Measurements from ENCODE around the gene RASSF1. TPM values are rescaled to one million over a fixed set of nuclear protein-coding genes. Genes with fewer than 3 reads are reported as not detected.

Gene RASSF1
- total RNA-seq, 2 experiments from 2014 or later = 51.7 to 53.7 TPM

- DNase-seq = no peak
- H3K27ac Mint-ChIP-seq = peak overlapping the region; percentile 90
- H3K27me3 Mint-ChIP-seq = no peaks in the 10 kb centered on the region
- no peaks in the 10 kb centered on the region for H3K9me3 Mint-ChIP-seq
- H3K4me1 Mint-ChIP-seq = peaks cover 26% of the 10 kb centered on the region
- H3K4me3 Mint-ChIP-seq = peak overlapping the region; percentile 97
- peaks cover 32% of the 10 kb centered on the region for H3K36me3 Mint-ChIP-seq
Observed at GRCh38 chr3:50341537-50341936, 901 bp upstream of the RASSF1 start.

GRCh38 chr3:50340147-50340447 lies 539 bp downstream of the RASSF1 start:
- H3K9me3 Mint-ChIP-seq = no peaks in the 10 kb centered on the region
- H3K4me3 Mint-ChIP-seq = peak overlapping the region; percentile 97
- no peaks in the 10 kb centered on the region for H3K27me3 Mint-ChIP-seq
- H3K36me3 Mint-ChIP-seq = peaks cover 46% of the 10 kb centered on the region
- no peak for DNase-seq
- peak overlapping the region; percentile 98 for H3K27ac Mint-ChIP-seq
- H3K4me1 Mint-ChIP-seq = peaks cover 32% of the 10 kb centered on the region

DNA sequence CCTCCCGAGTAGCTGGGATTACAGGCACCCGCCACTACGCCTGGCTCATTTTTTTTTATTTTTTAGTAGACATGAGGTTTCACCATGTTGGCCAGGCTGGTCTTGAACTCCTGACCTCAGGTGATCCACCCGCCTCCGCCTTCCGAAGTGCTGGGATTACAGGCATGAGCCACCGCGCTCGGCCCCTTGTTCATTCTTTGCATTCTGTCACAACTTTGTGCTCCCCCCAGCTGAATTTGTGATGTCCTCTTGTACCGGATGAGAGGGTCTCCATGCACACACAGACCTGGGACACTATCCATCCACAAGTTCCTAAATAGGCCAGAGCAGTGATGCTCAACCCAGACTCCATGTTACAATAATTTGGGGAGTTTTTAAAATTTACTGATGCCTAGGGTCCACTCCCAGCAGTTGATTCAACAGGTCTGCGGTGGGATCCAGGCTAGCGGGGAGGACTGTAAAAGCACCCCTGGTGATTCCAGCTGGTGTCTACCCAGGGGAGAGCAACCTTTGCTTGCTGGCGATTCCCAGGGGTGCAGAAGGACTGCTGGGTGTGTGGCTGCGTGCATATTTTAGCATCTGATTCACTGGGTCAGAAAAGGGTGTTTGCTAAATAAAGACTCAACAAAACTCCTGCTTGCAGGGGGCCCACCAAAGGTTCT lies 1.0 kb downstream of the RASSF1 start:
- Mint-ChIP-seq H3K9me3 (no peaks in the 10 kb centered on the region), H3K27ac (peak overlapping the region; percentile 98), H3K27me3 (no peaks in the 10 kb centered on the region), H3K4me1 (peaks cover 32% of the 10 kb centered on the region), H3K4me3 (peak overlapping the region; percentile 97), H3K36me3 (peaks cover 47% of the 10 kb centered on the region)
- DNase-seq = no peak

- Mint-ChIP-seq H3K4me3 (peak overlapping the region; percentile 97), H3K27me3 (no peaks in the 10 kb centered on the region), H3K9me3 (no peaks in the 10 kb centered on the region), H3K36me3 (peaks cover 53% of the 10 kb centered on the region), H3K4me1 (peaks cover 37% of the 10 kb centered on the region), H3K27ac (peak overlapping the region; percentile 98)
- DNase-seq = no peak
Observed at GRCh38 chr3:50338965-50339364, 1.7 kb downstream of the RASSF1 start.

DNA sequence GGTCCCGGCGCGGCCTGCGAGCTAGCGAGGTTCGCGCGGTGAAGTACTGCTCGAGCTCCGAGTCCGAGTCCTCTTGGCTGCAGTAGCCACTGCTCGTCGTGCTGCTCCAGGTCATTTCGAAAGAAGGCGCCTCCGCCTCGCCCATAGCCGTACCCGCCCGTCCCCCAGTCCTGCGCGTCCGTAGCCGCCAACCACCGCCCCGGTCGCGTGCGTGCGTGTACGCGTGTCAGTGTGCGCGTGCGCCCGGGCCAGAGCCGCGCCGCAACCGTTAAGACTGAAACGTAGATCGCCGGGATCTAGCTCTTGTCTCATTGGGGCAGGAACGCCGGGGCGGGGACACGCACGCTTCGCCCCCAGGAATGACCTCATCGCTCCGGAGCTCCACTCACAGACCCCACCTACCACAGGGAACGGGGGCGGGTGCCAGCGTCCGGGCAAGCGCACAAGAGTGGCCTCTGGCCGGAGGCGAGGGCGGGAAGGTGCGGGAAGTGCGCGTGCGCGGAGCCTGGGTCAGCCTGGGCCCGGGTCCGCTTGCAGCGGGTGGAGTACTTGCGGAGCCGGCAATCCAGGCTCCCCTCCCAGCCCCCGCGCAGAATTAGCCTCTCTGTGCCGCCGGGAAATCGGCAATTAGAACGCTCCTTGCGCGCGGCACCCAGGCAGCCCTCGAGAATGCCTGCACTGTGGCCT lies 3.3 kb downstream of the RASSF1 start:
- H3K4me1 Mint-ChIP-seq = peaks cover 47% of the 10 kb centered on the region
- peaks cover 62% of the 10 kb centered on the region for H3K36me3 Mint-ChIP-seq
- peak overlapping the region; percentile 97 for H3K4me3 Mint-ChIP-seq

GRCh38 chr3:50336452-50337174 lies 4.0 kb downstream of the RASSF1 start:
- H3K4me3 Mint-ChIP-seq = peak overlapping the region; percentile 97
- H3K27ac Mint-ChIP-seq = peak overlapping the region; percentile 98
- H3K27me3 Mint-ChIP-seq = no peaks in the 10 kb centered on the region
- no peak for DNase-seq
- H3K36me3 Mint-ChIP-seq = peaks cover 66% of the 10 kb centered on the region
- H3K4me1 Mint-ChIP-seq = peaks cover 49% of the 10 kb centered on the region
- H3K9me3 Mint-ChIP-seq = no peaks in the 10 kb centered on the region

More for the DNA sequence above, 3.3 kb downstream of the RASSF1 start:
- Mint-ChIP-seq H3K27me3 (no peaks in the 10 kb centered on the region), H3K9me3 (no peaks in the 10 kb centered on the region), H3K27ac (peak overlapping the region; percentile 98)
- DNase-seq = peak; percentile 98

- no peak for DNase-seq
- Mint-ChIP-seq H3K27me3 (no peaks in the 10 kb centered on the region), H3K9me3 (no peaks in the 10 kb centered on the region), H3K36me3 (peaks cover 59% of the 10 kb centered on the region), H3K27ac (peak overlapping the region; percentile 88), H3K4me3 (peak overlapping the region; percentile 97), H3K4me1 (peaks cover 41% of the 10 kb centered on the region)
Observed at GRCh38 chr3:50334339-50335075, 6.1 kb downstream of the RASSF1 start.

DNA sequence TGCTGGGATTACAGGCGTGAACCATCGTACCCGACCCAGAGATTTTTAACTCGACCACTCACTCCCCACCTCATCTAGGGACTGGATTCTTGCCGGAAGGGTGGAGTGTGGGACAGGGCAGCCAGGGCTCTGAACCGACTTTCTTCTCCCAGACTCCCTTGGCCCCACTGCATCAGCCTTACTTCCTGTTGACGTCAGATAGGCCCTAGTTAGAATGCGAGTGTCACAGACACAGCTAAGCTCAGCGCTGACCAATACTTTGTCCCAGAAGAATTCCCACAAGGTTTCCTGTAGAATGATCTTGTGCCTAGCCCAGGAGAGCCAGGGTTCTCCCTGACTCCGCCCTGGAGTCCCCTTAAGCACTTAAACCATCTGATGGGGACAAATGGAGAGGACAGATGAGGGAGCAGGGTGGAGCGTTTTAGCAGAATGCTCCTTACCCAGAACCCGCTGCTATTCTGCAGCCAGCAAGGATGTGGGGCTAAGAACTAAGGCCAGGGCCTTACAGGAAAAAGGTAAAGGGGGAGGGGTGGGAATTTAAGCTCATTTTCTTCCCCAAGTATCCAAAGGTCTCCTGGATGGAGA lies 6.8 kb downstream of the RASSF1 start:
- DNase-seq = no peak
- no peaks in the 10 kb centered on the region for H3K9me3 Mint-ChIP-seq
- peak overlapping the region; percentile 97 for H3K4me3 Mint-ChIP-seq
- H3K27me3 Mint-ChIP-seq = no peaks in the 10 kb centered on the region
- H3K4me1 Mint-ChIP-seq = peaks cover 42% of the 10 kb centered on the region
- H3K36me3 Mint-ChIP-seq = peaks cover 52% of the 10 kb centered on the region
- H3K27ac Mint-ChIP-seq = peak overlapping the region; percentile 88

DNA sequence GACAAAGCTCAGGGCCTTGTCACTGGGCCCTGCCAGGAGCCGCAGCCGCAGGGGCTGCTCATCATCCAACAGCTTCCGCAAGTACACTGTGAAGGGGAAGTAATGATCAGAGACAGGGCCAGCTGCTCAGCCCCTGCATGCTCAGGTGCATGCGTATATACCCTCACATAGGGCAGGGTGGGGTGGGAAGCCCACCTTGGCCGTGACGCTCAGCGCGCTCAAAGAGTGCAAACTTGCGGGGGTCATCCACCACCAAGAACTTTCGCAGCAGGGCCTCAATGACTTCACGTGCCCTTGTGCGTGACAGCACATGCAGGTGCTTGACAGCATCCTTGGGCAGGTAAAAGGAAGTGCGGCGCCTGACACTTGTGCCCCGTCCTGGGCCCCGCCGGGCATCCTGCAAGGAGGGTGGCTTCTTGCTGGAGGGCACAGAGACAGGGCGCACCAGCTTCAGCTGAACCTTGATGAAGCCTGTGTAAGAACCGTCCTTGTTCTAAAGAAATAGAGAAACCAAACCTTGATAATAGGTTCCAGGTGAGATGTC lies 9.2 kb downstream of the RASSF1 start:
- Mint-ChIP-seq H3K36me3 (peaks cover 35% of the 10 kb centered on the region), H3K27ac (peak overlapping the region; percentile 34), H3K4me3 (no peak overlapping the region), H3K9me3 (no peaks in the 10 kb centered on the region), H3K27me3 (no peaks in the 10 kb centered on the region), H3K4me1 (peaks cover 42% of the 10 kb centered on the region)
- no peak for DNase-seq

GRCh38 chr3:50330330-50330729 lies 10.3 kb downstream of the RASSF1 start:
- H3K27me3 Mint-ChIP-seq = no peaks in the 10 kb centered on the region
- H3K4me3 Mint-ChIP-seq = no peak overlapping the region
- no peak for DNase-seq
- H3K36me3 Mint-ChIP-seq = peaks cover 26% of the 10 kb centered on the region
- peaks cover 38% of the 10 kb centered on the region for H3K4me1 Mint-ChIP-seq
- no peak overlapping the region for H3K27ac Mint-ChIP-seq
- no peaks in the 10 kb centered on the region for H3K9me3 Mint-ChIP-seq

GRCh38 chr3:50327943-50328691 lies 12.5 kb downstream of the RASSF1 start, which contains the start of gene TUSC2:
Gene TUSC2 (minus strand): TSS chr3:50328223. CDS start chr3:50328099, 124 bp downstream.
- peaks cover 34% of the 10 kb centered on the region for H3K4me1 Mint-ChIP-seq
- H3K36me3 Mint-ChIP-seq = peaks cover 9% of the 10 kb centered on the region

DNA sequence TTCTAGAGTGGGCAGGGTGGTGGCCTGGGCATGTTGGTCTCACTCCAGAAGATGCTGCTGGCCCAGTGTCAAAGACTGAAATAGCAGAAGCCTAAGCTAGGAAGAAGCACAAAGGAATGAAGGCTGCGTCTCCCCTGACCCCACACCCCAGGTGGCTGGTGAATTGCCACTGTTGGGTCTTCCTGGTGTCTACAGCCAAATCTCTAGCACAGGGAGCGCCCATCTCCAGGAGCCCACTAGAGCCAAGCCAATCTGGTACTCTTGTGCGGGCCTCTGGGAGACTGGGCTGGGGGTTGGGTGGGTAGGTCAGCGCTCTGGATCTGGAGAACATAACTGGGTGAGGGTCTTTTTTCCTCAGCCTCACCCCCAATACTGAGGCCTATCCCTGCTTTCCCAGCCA lies 13.5 kb downstream of the RASSF1 start:
- peak overlapping the region; percentile 67 for H3K27ac Mint-ChIP-seq
- H3K4me1 Mint-ChIP-seq = peaks cover 32% of the 10 kb centered on the region
- H3K27me3 Mint-ChIP-seq = no peaks in the 10 kb centered on the region
- DNase-seq = no peak
- peaks cover 4% of the 10 kb centered on the region for H3K36me3 Mint-ChIP-seq
- H3K4me3 Mint-ChIP-seq = peak overlapping the region; percentile 87
- no peaks in the 10 kb centered on the region for H3K9me3 Mint-ChIP-seq

More at GRCh38 chr3:50327943-50328691, 12.5 kb downstream of the RASSF1 start, which contains the start of gene TUSC2:
- H3K27me3 Mint-ChIP-seq = no peaks in the 10 kb centered on the region
- H3K9me3 Mint-ChIP-seq = no peaks in the 10 kb centered on the region
- DNase-seq = peak; percentile 95
- H3K27ac Mint-ChIP-seq = peak within 1 kb of the TSS; percentile 82
- peak within 1 kb of the TSS; percentile 87 for H3K4me3 Mint-ChIP-seq

GRCh38 chr3:50326182-50326541 lies 14.5 kb downstream of the RASSF1 start:
- Mint-ChIP-seq H3K4me1 (peaks cover 32% of the 10 kb centered on the region), H3K9me3 (no peaks in the 10 kb centered on the region), H3K27me3 (no peaks in the 10 kb centered on the region), H3K36me3 (peaks cover 2% of the 10 kb centered on the region), H3K27ac (no peak overlapping the region), H3K4me3 (no peak overlapping the region)
- DNase-seq = no peak
